SK-N-MC (cell line): ENCODE results near the gene MAP2.

Source experiments
- DNase-seq: peaks from one replicate; pipeline ENCODE4 v3.0.0-alpha.2; 2011; ENCODE audit warnings: low read depth, low spot score
- H3K27ac ChIP-seq: fragments of 200-600 bp; sonication (generic); 2 replicates; pipeline ENCODE4 v1.5.1; 2016; ENCODE audit warnings: mixed run types
- H3K36me3 ChIP-seq: fragments of 200-600 bp; sonication (generic); 2 replicates; pipeline ENCODE4 v1.6.1; 2017; ENCODE audit warnings: antibody characterized with exemption, low read length, mixed read lengths; ENCODE audit not compliant: insufficient read depth
- H3K4me3 ChIP-seq: fragments of 200-600 bp; sonication (generic); 2 replicates; pipeline ENCODE4 v1.5.1; 2016
- H3K9ac ChIP-seq: fragments of 200-600 bp; sonication (generic); 2 replicates; pipeline ENCODE4 v1.8.0; 2017; ENCODE audit warnings: mixed run types, mixed read lengths; ENCODE audit not compliant: insufficient read length
- H3K9me3 ChIP-seq: fragments of 200-600 bp; sonication (generic); 2 replicates; pipeline ENCODE4 v1.6.1; 2017; ENCODE audit warnings: low read depth, mild to moderate bottlenecking, antibody characterized with exemption, low read length, moderate library complexity, mixed read lengths
- EZH2 ChIP-seq: fragments of 200-600 bp; sonication (generic); IDR thresholded peaks from one replicate; pipeline ENCODE4 v1.6.1; 2017; ENCODE audit warnings: antibody characterized with exemption
- FOXP2 ChIP-seq: optimal IDR thresholded peaks from 2 replicates; pipeline ENCODE3; 2011; ENCODE audit warnings: mild to moderate bottlenecking, moderate library complexity; ENCODE audit not compliant: insufficient read depth; ENCODE audit errors: extremely low read length, control extremely low read depth
- POLR2AphosphoS5 ChIP-seq: IDR thresholded peaks from 2 replicates; pipeline ENCODE4 v1.6.1; 2012; ENCODE audit warnings: mild to moderate bottlenecking, low read depth, low read length, borderline replicate concordance

MAP2 gene

GRCh38 chr2:209411718-209412117, 12.1 kb upstream of the MAP2 start:
- Histone ChIP-seq H3K36me3 (no peaks in the 10 kb centered on the region), H3K9me3 (peaks cover 4% of the 10 kb centered on the region; the same call in 1 of the 2 replicates), H3K9ac (no peak overlapping the region), H3K4me3 (no peak overlapping the region), H3K27ac (no peak overlapping the region)
- TF ChIP-seq FOXP2 (no peak), EZH2 (no peak), POLR2AphosphoS5 (no peak)
- DNase-seq = no peak

GRCh38 chr2:209413311-209414014, 10.4 kb upstream of the MAP2 start:
- TF ChIP-seq FOXP2 (no peak), POLR2AphosphoS5 (no peak), EZH2 (no peak)
- Histone ChIP-seq H3K27ac (no peak overlapping the region), H3K9me3 (peaks cover 4% of the 10 kb centered on the region; the same call in 1 of the 2 replicates), H3K9ac (no peak overlapping the region), H3K4me3 (no peak overlapping the region), H3K36me3 (no peaks in the 10 kb centered on the region)
- no peak for DNase-seq

- no peak overlapping the region for H3K4me3 ChIP-seq
- H3K36me3 ChIP-seq = no peaks in the 10 kb centered on the region
- TF ChIP-seq POLR2AphosphoS5 = no peak
- no peak for TF ChIP-seq EZH2
- no peak for TF ChIP-seq FOXP2
- H3K9ac ChIP-seq = no peak overlapping the region
- no peak overlapping the region for H3K27ac ChIP-seq
- H3K9me3 ChIP-seq = peaks cover 4% of the 10 kb centered on the region; the same call in 1 of the 2 replicates
- DNase-seq = no peak
Measured at GRCh38 chr2:209416913-209417312, 6.9 kb upstream of the MAP2 start.

GRCh38 chr2:209422191-209422754, 1.6 kb upstream of the MAP2 start:
- TF ChIP-seq POLR2AphosphoS5 = no peak
- no peak for TF ChIP-seq EZH2
- TF ChIP-seq FOXP2 = no peak
- no peak overlapping the region for H3K4me3 ChIP-seq
- H3K9ac ChIP-seq = no peak overlapping the region
- H3K9me3 ChIP-seq = no peaks in the 10 kb centered on the region
- DNase-seq = no peak
- no peaks in the 10 kb centered on the region for H3K36me3 ChIP-seq
- no peak overlapping the region for H3K27ac ChIP-seq

GRCh38 chr2:209424199-209424701, 403 bp downstream of the MAP2 start:
- DNase-seq = no peak
- peak overlapping the region; percentile 1 for H3K9ac ChIP-seq
- no peaks in the 10 kb centered on the region for H3K9me3 ChIP-seq
- H3K36me3 ChIP-seq = no peaks in the 10 kb centered on the region
- peak overlapping the region; percentile 88 for H3K4me3 ChIP-seq
- TF ChIP-seq POLR2AphosphoS5 (no peak), FOXP2 (no peak), EZH2 (no peak)
- no peak overlapping the region for H3K27ac ChIP-seq

- no peak for TF ChIP-seq POLR2AphosphoS5
- H3K4me3 ChIP-seq = peak overlapping the region; percentile 88
- no peak overlapping the region for H3K27ac ChIP-seq
- H3K9me3 ChIP-seq = no peaks in the 10 kb centered on the region
- H3K9ac ChIP-seq = peak overlapping the region; percentile 1
- no peak for DNase-seq
- H3K36me3 ChIP-seq = no peaks in the 10 kb centered on the region
Measured at GRCh38 chr2:209424781-209425470, 1.1 kb downstream of the MAP2 start.

- H3K4me3 ChIP-seq = peak overlapping the region; percentile 88
- no peaks in the 10 kb centered on the region for H3K9me3 ChIP-seq
- DNase-seq = no peak
- no peak for TF ChIP-seq EZH2
- no peak for TF ChIP-seq FOXP2
- no peak for TF ChIP-seq POLR2AphosphoS5
- peak overlapping the region; percentile 1 for H3K9ac ChIP-seq
- no peak overlapping the region for H3K27ac ChIP-seq
- no peaks in the 10 kb centered on the region for H3K36me3 ChIP-seq
Measured at GRCh38 chr2:209425471-209426071, 1.7 kb downstream of the MAP2 start.

GRCh38 chr2:209426432-209426831, 2.6 kb downstream of the MAP2 start:
- Histone ChIP-seq H3K36me3 (no peaks in the 10 kb centered on the region), H3K4me3 (no peak overlapping the region), H3K9me3 (no peaks in the 10 kb centered on the region), H3K27ac (no peak overlapping the region), H3K9ac (no peak overlapping the region)
- no peak for TF ChIP-seq POLR2AphosphoS5
- TF ChIP-seq FOXP2 = no peak
- no peak for TF ChIP-seq EZH2
- DNase-seq = no peak
